Breast epithelium (tissue), 3 donors: Measurements from ENCODE around the gene DMXL2.

Source experiments
- CTCF ChIP-seq, 3 donors: fragments of 450-650 bp; IDR thresholded peaks; one replicate each; pipeline ENCODE4 v1.5.1; 2016 to 2017; ENCODE audit warnings: antibody characterized with exemption in 3 of 3, mild to moderate bottlenecking in 3 of 3, moderate library complexity in 3 of 3
- POLR2AphosphoS5 ChIP-seq, 3 donors: sonication (generic); formaldehyde crosslinking; IDR thresholded peaks; one replicate each; pipeline ENCODE4 v1.6.1; 2017; ENCODE audit warnings: antibody characterized with exemption in 3 of 3

- TF ChIP-seq POLR2AphosphoS5 (IDR thresholded peaks at IDR 0.05) = no peak
- no peak for TF ChIP-seq CTCF (IDR thresholded peaks at IDR 0.05)
These were observed 152.1 kb downstream of the DMXL2 start for GRCh38 chr15:51470512-51470911.
